Inflammatory macrophage treated with lipopolysaccharide for 4 hours (primary cell): ENCODE measurements around the gene FXYD3.
"Not testable (repeated sequence)": the region's sequence is repeated elsewhere in the genome, so short reads cannot be mapped to it uniquely, and the experiment has no call there.

ENCODE experiments used
- DNase-seq: peaks from one replicate; pipeline ENCODE4 v3.0.0-alpha.2; 2020

FXYD3 gene

DNA sequence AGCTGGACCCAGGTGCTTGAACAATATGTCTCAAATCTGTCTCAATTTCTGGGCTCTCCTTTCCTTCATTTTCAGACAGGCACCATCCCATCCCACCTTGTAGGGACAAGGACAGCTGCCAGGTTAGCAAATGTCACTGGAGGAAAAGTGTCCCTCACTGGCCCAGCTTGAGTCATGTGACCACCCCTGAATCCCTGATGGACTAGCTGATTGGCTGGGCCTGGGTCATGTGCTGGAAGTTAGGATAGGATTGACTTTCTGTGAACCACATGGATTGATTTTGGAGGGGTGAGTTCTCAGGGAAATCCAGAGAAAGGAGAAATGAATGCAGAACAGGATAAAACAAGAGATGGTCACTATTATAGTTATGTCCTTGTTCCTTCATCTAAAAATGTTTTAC lies 28.2 kb upstream of the FXYD3 start:
- no peak for DNase-seq

DNA sequence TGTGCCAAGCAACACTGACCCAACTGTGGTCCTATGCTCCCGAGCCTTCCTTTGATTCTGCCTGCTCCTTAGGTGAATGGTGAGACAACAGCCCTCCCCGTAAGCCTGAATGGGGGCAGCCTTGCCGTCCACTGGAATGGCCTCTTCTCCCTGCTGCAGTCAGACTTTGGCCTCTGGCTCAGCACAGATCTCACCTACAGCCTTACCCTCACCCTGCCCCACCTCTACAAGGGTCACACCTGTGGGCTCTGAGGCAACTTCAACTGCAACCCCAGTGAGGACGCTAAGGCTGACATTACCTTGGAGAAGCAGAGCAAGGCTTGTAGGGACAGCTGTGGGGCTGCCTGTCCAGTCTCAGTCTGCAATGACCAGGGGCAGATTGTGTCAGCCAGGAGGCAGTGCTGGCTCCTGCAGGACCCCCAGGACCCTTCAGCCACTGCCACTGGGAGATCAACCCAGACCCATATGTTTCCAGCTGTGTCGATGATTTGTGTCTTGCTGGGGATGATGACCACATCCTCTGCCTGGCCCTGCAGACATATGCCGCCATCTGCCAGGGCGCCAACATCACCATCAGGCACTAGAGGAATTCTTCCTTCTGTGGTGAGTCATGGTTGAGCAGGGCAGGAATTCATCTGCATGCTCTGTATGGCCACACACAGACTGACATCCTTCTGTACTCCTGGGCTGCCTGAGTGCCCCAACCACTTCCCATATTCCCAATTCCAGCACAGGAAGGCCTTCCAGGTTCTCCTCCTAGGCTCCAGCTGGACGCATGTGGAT lies 27.3 kb upstream of the FXYD3 start:
- no peak for DNase-seq

DNA sequence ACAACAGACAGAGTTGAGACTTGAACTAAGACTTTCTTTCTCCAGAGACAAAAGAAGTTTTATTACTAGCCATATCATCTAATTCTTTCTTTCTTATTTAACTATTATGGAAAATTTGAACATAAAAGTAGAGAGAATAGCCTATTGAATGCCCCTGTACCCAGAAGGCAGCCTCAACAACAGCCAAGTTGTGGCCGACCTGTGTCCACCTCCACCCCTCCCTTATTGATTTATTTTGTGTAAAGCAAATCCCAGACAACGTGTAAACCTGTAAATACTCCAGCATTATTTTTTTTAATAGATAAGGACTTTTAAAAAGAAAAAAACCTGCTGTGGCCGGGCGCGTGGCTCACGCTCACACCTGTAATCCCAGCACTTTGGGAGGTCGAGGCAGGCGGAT lies 26.1 kb upstream of the FXYD3 start:
- DNase-seq = no peak

DNA sequence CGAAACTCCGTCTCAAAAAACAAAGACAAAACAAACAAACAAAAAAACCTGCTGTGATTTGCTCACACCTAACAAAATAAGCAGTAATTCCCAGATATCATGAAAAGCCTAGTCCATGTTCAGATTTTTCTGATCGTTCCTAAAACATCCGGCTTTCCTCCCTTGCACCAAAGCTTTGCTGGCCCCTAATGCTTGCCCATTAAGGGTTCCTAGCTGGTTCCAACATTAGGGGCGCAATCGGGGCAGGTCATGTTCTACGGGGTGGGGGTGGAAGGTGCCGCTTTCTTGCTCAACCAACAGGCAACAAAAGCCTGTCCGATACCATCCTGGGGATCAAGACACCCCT lies 25.5 kb upstream of the FXYD3 start:
- DNase-seq = no peak

DNA sequence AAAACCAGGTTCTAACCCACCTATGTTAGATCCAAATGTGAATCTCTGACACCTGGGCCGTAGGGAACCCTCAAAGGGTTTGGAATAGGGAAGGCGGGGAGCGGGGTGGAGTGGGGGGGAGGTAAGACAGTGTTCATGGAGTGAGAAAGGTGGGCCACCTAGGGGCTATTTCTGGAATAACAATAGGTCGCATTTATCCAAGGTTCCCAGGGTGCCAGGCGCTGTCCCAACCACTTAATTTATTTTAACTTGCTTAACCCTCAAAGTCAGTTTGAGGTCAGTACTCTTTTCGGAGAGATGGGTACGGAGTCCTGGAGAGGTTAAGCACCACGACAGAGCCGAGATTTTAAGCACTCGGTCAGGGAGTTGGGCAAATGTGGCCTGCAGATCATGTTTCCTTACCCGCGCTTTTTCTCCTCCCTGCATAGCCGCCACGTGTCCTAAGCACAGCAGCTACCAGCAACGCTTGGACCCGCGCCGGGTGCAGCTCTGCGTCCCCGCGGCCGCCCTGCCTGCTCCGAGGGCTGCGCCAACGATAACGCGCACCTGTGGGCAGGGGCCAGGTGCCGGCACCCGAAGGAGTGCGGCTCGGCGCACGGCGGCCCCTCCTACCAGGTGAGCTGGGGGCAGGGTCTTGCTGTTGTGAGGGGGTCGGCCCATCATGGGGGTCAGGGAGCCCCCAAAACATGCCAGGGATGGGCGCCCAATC lies 25.0 kb upstream of the FXYD3 start:
- peak; percentile 42 for DNase-seq

DNA sequence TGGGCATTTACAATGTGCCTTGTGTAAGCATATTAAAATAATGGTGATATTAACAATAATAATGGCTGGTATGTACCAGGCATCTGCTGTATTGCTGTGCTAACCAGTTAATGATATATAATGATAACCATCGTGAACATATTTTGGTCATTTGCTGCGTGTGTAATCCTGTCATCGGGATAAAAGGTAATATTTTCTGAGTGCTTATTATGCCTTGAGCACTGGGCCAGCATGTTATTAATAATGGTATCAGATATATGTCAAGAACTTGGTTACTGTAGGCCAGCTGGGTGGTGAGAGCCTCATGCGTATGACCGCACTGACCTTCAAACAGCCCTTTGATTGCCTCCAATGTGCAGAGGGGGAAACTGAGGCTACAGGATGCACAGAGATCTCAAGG lies 22.2 kb upstream of the FXYD3 start:
- DNase-seq = no peak

DNA sequence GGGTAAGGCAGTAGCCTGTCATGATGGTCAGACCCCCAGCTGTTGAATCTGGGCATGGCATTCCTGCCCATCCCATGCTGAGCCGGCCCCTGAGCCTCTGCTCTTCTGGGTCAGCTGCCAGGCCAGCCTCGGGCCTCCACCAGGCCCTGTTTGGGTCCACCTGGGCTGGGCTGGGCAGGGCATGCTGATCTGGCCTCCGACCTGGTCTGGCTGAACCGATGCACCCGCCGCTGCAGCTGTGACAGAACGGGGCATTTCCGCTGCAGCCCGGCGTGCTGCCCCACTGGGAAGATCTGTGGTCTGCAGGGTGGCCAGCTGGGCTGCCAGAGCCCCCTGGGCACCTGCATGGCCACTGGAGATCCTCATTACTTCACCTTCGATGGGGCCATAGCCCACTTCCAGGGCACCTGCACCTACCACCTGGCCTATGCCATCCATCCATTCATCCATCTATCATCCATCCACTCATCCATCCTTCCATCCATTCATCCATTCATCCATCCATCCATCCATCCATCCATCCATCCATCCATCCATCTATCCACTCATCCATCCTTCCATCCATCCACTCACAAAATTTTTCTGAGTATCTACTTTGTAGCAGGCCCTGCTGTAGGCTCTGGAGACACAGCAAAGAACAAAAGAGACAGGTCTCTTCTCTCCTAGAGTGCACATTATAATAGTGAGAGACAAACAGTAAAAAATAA lies 21.5 kb upstream of the FXYD3 start:
- no peak for DNase-seq

DNA sequence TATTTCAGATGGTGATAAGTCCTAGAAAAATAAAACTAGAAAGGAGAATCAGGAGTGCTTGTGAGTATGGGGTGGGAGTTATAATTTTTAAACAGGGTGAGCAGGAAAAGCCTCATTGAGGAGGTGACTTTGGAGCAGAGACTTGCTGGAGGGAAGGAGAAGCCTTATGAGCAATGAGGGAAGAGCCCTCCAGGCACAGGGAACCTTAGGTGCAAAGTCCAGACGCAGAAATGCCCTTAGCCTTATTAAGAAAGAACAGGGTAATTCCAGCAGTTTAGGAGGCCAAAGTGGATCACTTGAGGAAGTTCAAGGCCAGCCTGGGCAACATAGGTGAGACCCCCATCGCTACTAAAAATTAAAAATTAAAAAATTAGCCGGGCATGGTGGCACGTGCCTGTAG lies 21.0 kb upstream of the FXYD3 start:
- no peak for DNase-seq

DNA sequence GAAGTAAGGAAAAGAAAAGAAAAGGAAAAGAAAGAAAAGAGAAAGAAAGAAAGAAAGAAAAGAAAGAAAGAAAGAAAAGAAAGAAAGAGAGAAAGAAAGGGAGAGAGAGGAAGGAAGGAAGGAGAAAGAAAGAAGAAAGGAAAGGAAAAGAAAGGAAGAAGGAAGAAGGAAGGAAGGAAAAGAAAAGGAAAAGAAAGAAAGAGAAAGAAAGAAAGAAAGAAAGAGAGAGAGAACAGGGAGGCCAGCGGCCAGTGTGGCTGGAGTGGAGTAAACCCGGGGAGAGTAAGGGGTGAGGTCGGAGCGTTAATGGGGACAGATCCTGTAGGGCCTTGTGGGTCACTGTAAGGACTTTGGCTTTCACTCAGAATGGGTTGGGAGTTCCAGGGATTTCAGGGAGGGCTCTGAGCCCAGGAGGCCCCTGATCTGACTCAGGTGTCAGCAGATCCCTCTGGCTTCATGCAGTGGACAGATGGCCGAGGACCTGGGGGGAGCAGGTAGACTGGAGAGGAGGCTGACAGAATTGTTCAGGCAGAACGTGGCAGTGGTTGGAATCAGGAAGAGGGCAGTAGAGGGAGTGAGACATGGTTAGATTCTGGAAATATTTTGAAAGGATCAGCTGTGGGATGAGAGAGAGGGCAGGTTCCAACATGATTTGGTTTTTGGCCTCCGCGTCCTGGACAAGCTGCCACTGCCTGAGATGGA lies 19.8 kb upstream of the FXYD3 start:
- no peak for DNase-seq

DNA sequence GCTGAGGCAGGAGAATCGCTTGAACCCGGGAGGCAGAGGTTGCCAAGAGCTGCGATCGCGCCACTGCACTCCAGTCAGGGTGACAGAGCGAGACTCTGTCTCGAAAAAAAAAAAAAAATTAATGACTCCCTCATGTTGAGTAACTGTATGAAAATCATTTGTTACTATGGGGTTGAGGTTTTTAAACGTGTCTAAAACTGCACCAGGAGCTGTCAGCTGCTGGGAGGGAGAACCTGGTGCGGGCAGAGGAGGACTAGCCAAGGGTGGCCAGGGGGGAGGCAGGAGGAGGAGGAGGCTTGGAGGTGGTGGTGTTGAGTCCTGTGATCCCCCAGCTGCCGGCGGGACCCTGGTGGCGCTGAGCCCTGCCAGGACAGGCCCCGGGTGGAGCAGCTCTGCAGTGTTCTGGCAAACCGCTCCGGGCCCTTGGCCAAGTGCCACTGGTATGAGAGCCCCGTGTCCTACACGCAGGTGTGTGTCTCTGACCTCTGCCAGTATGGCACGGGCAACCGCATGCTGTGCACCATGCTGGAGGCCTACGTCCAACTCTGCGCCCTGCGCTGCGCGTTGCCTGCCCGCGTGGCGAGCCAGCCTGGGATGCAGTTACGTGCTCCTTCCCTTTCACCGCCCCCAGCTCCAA lies 17.1 kb upstream of the FXYD3 start:
- DNase-seq = no peak

DNA sequence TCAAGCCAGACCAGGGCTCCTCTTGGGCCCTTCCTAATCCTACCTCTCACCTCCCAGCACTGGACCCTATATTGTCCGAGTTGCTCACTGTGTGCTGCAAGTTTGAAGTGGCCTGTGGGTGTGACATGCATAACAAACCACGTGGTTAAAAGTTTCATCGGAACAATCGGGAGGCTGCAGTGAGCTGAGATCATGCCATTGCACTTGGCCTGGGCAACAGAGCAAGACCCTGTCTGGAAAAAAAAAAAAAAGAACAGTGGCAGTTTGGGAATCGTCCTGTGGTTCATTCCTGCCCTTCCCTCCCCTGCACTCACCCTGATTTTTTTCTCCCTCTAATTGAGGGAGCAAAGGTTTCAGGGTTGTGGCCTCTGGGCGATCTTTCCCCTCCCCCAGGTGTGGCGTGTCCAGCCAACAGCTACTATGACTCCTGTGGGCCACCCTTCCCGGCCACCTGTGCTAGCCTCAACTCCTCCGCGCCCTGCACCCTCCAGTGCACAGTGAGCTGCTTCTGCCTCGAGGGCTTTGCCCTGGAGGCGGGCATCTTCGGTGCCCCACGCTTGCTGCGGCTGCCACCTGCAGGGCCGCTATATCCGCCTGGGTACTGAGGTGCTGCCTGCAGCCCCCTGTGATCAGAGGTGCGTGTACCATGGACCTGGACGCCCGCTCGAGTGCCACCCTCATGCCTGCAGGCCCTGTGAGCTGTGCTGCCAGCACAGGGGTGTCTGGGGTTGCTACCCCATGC lies 16.3 kb upstream of the FXYD3 start:
- no peak for DNase-seq

DNA sequence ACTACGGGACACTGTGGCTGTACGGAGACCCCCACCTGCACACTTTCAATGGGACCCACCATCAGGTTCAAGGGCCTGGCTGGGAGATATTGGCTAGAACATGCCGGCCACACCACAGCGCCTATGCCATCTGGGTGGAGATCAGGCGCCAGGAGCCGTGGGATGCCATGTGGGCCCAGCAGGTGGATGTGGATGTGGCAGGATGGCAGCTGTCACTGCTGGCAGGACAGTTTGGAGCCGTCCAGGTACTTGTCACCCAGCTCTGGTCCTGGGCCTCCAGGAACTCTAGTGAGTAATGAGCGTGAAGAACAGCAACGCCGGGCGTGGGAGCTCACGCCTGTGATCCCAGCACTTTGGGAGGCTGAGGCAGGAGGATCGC lies 15.7 kb upstream of the FXYD3 start:
- no peak for DNase-seq

DNA sequence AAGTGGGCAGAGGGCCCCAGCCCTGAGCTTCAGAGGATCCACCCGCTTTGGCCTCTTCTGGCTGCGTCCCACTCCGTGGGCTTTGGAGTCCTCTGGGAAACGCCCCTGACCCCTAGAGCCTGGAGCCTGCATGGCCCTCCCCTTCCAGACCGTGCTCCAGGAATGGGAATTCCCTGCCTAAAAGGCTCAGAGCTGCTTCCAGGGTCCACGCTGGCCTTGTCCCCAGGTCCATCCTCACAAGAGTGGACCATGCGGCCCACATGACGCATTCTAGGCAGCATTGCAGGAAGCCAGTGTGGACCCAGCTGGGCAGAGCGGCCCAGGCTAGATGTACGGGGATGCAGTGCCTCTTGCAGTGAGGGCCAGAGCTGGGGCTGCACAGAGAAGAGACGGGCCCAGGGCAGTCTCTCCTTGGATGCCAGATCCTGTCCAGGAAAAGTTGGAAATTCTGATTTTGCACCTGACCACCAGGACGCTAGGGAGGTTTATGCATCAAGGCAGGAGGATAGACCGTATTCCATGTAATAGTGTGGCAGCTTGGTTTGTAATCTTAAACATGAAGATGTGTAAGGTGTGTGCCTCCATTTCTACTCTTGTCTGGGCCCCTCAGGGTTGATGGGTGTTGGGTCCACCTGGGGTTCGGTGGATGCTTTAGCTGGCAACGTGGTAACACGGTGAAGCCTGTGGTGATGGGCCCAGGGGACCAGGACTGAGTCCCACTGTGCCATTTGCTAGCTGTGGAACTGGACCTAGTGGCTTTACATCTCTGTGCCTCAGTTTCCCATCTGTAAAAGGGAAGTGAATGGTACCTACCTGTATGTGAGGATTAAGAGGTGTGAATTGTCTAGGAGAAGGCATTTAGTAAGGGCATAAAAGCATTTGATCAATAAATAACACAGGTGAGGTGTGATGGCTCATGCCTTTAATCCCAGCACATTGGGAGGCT lies 14.8 kb upstream of the FXYD3 start:
- no peak for DNase-seq

DNA sequence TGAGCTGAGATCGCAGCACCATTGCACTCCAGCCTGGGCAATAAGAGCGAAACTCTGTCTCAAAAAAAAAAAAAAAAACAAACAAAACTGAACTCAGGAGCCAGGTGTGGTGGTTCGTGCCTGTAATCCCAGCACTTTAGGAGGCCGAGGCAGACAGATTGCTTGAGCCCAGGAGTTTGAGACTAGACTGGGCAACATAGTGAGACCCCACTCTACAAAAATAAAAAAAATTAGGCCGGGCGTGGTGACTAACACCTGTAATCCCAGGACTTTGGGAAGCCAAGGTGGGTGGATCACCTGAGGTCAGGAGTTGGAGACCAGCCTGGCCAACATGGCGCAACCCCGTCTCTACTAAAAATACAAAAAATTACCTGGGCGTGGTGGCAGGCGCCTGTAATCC lies 13.7 kb upstream of the FXYD3 start:
- not testable (repeated sequence) for DNase-seq

DNA sequence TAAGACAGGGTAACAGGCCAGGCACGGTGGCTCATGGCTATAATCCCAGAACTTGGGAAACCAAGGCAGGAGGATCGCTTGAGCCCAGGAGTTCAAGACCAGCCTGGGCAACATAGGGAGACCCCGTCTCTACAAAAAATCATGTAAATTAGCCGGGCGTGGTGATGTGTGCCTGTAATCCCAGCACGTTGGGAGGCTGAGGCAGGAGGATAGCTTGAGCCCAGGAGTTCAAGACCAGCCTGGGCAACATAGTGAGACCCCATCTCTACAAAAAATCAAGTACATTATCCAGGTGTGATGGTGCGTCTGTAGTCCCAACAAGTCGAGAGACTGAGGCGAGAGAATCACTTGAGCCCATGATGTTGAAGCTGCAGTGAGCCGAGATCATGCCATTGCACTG lies 12.0 kb upstream of the FXYD3 start:
- DNase-seq = not testable (repeated sequence)

DNA sequence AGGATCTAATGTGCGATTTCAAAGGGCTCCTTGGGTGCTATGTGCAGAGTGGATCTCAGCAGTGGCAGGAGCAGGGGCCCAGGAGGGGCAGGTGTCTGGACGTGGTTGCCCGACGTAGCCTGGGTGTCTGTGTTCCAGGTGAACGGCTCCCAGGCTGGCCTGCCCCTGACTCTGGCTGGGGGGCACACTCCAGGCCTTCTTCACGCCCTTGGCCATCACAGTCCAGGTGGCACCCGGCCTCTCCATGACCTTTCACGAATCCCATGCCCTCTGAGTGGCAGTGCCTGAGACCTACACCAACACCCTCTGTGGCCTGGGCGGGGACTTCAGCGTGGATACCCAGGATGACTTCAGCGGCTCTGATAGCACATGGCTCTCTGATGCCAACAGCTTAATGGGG lies 11.3 kb upstream of the FXYD3 start:
- DNase-seq = no peak

DNA sequence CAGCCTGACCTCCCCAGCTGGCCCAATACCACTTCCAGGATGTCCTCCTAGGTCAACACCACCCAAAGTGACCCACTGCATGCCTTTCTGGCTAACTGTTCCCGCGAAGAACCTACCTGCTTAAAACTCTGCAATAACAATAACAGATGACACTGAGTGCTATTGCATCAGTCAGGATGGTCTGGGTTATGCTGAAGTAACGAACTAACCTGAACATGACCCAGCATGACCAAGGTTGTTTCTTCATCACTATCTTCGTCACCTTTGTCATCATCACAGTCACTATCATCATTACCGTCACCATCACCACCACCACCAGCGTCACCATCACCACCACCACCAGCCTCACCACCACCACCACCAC lies 10.6 kb upstream of the FXYD3 start:
- no peak for DNase-seq

DNA sequence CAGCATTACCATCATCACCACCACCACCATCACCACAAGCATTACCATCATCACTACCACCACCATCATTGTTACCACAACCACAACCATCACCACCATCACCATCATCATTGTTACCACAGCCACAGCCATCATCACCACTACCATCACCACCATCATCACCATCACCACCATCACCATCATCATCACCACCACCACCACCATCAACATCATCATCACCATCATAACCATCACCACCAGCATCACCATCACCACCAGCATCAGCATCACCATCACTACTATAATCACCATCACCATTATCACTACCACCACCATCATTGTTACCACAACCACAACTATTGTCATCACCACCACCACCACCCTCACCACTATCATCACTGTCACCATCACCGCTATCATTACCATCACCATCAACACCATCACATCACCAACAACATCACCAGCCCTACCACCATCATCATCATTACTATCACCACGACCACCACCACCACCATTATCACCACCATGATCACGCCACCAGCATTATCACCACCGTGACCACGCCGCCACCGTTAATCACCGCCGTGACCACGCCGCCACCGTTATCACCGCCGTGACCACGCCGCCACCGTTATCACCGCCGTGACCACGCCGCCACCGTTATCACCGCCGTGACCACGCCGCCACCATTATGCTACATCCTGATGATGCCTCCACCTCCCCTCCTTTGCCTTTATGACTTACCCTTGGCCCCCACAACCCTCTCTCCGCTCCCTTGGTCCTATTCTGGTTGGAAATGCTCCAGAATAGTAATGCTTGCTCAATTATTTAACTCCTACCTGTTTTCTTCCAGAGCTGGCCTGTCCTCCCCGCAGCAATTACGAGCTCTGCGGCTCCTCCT lies 10.0 kb upstream of the FXYD3 start:
- no peak for DNase-seq

DNA sequence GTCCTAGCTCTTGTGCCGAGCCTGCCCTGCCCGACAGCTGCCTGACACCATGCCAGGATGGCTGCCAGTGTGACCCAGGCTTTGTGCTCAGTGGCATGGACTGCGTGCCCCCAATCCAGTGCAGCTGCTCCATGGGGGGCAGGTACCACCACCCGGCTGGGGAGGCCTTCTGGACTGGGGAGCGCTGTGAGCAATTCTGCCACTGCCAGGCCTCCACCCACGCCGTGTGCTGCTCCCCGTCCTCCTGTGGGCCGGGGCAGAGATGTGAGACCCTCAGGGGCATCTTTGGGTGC lies 9.4 kb upstream of the FXYD3 start:
- no peak for DNase-seq

DNA sequence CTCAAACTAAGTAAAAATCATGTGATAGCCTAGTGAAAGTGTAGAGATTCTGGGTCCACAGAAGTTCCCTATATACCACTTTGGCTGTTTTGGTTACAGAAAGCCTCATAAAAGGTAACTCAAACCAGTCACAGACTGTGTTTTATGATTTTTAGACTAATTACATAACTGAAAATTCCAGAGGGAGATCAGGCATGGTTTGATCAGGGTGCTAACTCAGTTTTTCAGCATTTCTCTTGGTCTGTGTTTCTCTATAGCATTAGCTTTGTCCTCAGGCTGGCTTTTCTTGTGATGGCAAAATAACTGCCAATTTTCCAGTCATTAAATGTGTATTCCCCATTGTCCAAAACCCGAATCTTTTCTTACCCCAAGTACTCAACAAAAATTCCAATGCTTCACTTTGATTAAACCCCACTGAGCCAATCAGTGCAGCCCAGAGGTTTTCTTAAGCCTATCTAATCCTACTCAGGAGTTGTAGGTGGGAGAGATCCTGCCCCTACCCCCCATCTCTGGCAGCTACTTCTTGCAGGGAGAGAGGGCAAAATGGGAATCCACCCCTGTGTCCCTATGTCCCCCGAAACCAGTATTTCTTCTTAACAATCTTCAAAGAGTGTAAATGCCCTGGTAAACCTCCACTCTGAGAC lies 8.6 kb upstream of the FXYD3 start:
- no peak for DNase-seq
